Measurements from ENCODE around the gene HOXA7.

The HOXA7 gene

GRCh38 chr7:27118580-27118979, 37.9 kb downstream of the HOXA7 start:
- no peak for DNase-seq (ENCODE audit: low read depth)

DNA sequence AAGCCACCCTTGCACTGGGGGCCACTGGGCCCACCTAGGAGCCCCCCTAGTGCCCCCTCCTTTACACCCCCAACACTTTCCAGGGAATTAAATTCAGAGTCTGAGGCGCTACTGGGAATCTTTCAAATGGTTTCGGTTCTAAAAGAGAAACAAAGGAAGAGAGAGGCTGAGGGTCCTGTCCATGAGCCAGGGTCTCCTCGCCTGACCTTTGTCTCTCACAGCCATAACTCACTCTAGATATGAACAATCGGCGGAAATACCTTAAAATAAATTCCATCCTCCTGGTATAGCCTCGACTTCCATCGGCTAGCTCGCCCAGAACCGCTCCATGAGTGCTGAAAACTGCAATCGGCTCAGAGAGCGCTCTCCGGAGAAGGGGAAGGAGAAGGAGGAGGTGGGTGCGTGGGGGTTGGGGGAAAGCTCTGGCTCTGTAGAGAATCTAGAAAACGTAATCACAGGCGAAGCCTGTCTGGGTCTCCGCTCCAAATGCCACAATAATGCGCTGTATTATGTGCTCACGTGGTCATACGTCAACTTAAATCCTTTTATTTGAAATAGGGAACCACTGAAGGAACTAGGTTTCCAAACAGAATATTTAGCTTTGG, 38.5 kb downstream of the HOXA7 start:
- no peak for DNase-seq (ENCODE audit: low read depth)

GRCh38 chr7:27116962-27117886, 39.3 kb downstream of the HOXA7 start:
- DNase-seq (ENCODE audit: low read depth), result no peak

- DNase-seq (ENCODE audit: low read depth), result no peak
Measured at GRCh38 chr7:27116031-27116961, 40.2 kb downstream of the HOXA7 start.

GRCh38 chr7:27115221-27116026, 41.1 kb downstream of the HOXA7 start:
- DNase-seq (ENCODE audit: low read depth), result no peak

- DNase-seq (ENCODE audit: low read depth), result no peak
Measured at GRCh38 chr7:27114881-27115220, 41.6 kb downstream of the HOXA7 start.

DNA sequence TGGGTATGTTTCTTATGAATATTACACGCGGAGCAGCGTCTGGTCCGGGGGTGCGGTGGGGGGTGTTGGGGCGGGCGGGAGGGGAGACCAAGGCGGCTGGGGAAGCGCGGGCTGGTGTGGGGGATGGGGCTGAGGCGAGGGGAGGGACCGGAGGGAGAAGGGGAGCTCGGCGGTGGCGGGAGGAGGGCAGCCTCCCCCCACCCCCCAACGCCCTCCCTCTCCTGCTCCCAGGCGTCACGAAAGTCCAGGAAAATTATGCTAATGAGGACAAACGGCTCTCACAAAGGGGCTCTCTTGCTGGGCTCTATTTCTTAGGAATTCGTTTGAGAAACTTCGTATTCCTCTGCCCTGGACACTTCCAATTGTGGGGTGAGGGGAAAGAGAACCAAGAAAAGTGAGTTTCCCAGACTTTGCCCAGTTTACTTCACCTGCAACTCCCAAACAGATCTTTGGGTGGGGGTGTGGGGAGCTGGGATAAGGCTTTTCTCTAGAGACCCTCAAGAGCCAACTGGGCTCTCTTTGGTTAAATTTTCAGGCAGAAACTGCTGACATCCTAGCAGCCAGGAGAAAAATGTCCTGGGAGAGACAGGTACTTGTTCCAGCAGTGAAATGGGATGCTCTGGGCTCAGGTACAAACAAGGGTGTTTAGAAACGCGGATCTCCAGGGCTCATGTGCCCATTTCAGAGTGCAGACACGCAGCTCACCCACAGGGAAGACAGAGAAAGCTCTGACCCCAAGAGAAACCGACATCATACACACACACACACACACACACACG, 42.3 kb downstream of the HOXA7 start:
- no peak for DNase-seq (ENCODE audit: low read depth)

- DNase-seq (ENCODE audit: low read depth), result no peak
Measured at GRCh38 chr7:27112955-27113949, 43.2 kb downstream of the HOXA7 start.

GRCh38 chr7:27112361-27112760, 44.1 kb downstream of the HOXA7 start:
- no peak for DNase-seq (ENCODE audit: low read depth)

DNA sequence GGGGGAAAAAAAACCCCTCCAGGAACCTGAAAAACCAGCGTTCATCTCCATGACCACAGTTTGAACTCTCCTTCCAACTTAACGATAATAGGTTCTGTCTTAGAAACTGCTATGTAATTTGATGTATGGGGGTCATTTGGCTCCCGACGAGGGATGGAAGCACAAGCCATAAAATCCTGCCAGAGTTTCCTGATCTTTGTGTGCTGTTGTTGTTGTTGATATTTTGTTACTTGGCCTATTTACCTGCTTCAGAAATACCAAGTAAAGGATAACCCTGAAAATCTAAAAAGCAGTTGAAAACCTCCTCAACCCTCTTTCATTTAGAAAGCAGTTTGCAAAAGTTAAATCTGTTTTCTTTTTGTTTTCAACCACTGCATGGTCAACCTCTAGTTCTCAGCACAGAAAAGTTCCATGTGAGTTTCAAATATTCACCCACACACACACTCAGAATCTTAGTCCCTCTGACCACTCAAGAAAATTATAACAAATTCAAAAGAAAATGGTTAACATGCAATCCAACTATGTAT, 44.7 kb downstream of the HOXA7 start:
- no peak for DNase-seq (ENCODE audit: low read depth)

DNA sequence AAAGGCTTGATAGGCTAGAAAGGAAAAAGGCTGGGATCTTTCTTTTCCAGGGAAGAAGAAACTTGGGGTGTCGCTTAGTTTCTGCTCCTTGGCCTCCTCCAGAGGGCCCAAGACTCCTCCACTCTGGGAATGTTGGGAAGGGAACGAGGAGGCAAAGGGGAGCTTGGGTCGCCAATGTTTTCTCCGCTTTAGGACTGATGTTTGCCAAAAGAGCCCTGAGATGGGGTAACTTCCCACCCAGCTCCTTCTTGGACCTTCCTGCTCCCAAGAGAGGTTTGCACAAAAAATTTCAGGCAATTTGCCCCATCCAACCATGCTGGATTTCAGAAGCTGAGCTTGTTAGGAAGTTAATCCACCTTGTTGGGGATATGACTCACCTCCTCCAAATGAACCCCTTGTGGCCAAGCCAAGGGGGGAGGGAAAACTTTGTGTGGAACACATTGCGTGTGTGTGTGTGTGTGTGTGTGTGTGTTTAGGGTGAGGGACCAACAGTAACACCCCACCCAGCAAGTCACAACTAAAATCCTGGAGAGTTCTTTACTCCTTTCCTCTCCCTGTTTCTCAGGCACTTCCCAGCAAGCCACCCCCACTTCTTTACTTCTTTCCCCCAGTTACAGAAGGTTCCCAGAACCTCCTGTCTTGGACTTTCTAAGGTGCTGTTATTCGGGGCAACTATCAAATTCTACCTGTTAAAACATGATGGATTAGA, 45.3 kb downstream of the HOXA7 start:
- no peak for DNase-seq (ENCODE audit: low read depth)

DNA sequence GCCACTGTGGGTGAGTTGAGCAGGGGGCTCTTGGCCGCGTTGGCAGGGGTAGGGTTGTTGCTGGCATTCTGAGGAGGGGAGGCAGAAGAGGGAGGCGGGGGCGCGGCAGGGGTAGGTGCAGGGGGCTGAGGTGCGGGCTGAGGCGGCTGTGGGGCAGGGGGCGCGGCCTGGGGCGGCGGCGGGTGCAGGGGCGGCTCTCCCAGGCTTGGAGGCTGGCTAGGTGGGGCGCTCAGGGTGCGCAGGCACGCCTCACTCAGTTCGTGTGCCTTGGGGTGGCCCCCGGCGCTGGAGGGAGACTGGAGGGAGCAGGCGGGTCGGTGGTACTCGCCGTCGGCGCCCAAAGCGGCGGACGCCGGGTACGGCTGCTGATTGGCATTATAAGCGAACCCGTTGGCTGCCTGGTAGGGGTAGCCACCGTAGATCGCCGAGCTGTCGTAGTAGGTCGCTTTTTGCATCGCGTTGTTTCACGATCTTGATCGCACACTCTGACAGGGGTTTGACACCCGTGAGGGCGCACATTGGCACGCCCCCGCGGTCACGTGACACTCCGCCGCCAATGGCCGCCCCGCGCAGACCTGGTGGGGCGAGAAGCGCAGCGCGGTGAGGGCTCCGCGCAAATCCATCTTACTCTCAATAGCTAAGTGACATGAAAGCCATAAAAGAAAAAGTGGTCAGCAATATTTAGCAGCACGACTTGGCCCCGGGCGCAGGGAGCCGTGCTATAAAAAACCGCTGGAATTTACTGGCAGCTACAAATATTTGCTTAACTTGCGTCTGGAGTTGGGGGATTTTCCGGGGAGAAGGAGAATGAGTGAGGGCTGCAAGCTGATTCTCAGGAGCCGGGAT, 46.1 kb downstream of the HOXA7 start:
- DNase-seq (ENCODE audit: low read depth), result no peak

- DNase-seq (ENCODE audit: low read depth), result no peak
Measured at GRCh38 chr7:27109466-27110185, 46.8 kb downstream of the HOXA7 start.

DNA sequence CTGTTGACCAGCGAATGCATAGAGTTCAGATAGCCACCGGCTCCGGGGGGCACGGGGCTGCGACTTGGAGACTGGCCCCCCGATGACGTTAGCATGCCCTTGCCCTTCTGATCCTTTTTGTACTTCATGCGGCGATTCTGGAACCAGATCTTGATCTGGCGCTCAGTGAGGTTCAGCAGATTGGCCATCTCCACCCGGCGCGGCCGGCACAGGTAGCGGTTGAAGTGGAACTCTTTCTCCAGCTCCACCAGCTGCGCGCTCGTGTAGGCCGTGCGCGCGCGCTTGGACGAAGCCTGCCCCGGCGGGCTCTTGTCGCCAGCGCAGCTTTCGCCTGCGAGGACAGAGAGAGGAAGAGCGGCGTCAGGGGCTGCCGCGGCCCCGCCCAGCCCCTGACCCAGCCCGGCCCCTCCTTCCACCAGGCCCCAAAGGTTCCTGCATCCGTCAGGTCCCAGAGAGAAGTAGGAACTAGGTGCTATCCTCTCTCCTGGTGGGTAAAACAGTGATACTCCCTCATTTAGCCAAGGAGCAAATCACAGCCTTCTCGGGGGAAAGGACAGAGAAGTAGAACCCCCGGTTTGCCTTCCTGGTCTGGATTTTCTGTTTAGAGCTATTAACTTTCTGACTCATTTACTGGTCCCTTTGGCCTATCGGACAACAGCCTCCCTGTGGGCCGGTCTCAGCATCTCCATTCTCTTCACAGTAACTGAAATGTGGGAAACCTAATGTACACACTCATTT, 47.9 kb downstream of the HOXA7 start:
- DNase-seq (ENCODE audit: low read depth), result no peak

- no peak for DNase-seq (ENCODE audit: low read depth)
Measured at GRCh38 chr7:27107391-27108381, 48.8 kb downstream of the HOXA7 start.

All from activated T-helper 9 cell treated with anti-CD3 and anti-CD28 coated beads, Interleukin-2, amount 50 U/mL, for 16 hours (primary cell).